Measurements from ENCODE around the gene BTK.
A peak's percentile ranks its signal among the peaks of the same experiment; 100 is the strongest.

The BTK gene

DNA sequence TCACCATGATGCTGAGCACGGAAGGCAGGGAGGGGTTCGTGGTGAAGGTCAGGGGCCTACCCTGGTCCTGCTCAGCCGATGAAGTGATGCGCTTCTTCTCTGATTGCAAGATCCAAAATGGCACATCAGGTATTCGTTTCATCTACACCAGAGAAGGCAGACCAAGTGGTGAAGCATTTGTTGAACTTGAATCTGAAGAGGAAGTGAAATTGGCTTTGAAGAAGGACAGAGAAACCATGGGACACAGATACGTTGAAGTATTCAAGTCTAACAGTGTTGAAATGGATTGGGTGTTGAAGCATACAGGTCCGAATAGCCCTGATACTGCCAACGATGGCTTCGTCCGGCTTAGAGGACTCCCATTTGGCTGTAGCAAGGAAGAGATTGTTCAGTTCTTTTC is 26.0 kb upstream of the BTK start:
- DNase-seq (ENCODE audit: low read depth in 1 of 2, low spot score in 1 of 2): no peak
- TF ChIP-seq GABPA (IDR thresholded peaks at IDR 0.05; ENCODE audit: low read depth) (no peak), SPI1 (IDR thresholded peaks at IDR 0.05; ENCODE audit: borderline replicate concordance, low read depth) (no peak), POLR2AphosphoS5 (IDR thresholded peaks at IDR 0.05; ENCODE audit: low read depth) (no peak)
- TF ChIP-seq, protein P1, sequence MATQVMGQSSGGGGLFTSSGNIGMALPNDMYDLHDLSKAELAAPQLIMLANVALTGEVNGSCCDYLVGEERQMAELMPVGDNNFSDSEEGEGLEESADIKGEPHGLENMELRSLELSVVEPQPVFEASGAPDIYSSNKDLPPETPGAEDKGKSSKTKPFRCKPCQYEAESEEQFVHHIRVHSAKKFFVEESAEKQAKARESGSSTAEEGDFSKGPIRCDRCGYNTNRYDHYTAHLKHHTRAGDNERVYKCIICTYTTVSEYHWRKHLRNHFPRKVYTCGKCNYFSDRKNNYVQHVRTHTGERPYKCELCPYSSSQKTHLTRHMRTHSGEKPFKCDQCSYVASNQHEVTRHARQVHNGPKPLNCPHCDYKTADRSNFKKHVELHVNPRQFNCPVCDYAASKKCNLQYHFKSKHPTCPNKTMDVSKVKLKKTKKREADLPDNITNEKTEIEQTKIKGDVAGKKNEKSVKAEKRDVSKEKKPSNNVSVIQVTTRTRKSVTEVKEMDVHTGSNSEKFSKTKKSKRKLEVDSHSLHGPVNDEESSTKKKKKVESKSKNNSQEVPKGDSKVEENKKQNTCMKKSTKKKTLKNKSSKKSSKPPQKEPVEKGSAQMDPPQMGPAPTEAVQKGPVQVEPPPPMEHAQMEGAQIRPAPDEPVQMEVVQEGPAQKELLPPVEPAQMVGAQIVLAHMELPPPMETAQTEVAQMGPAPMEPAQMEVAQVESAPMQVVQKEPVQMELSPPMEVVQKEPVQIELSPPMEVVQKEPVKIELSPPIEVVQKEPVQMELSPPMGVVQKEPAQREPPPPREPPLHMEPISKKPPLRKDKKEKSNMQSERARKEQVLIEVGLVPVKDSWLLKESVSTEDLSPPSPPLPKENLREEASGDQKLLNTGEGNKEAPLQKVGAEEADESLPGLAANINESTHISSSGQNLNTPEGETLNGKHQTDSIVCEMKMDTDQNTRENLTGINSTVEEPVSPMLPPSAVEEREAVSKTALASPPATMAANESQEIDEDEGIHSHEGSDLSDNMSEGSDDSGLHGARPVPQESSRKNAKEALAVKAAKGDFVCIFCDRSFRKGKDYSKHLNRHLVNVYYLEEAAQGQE (IDR thresholded peaks at IDR 0.05; ENCODE audit: insufficient replicate concordance, low read depth): no peak
- TF ChIP-seq, protein P2, sequence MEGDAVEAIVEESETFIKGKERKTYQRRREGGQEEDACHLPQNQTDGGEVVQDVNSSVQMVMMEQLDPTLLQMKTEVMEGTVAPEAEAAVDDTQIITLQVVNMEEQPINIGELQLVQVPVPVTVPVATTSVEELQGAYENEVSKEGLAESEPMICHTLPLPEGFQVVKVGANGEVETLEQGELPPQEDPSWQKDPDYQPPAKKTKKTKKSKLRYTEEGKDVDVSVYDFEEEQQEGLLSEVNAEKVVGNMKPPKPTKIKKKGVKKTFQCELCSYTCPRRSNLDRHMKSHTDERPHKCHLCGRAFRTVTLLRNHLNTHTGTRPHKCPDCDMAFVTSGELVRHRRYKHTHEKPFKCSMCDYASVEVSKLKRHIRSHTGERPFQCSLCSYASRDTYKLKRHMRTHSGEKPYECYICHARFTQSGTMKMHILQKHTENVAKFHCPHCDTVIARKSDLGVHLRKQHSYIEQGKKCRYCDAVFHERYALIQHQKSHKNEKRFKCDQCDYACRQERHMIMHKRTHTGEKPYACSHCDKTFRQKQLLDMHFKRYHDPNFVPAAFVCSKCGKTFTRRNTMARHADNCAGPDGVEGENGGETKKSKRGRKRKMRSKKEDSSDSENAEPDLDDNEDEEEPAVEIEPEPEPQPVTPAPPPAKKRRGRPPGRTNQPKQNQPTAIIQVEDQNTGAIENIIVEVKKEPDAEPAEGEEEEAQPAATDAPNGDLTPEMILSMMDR (IDR thresholded peaks at IDR 0.05; ENCODE audit: insufficient read depth, low read length): no peak
- Histone ChIP-seq H3K4me3 (replicated peaks; ENCODE audit: insufficient read depth, low read length) (no peak overlapping the region), H3K27ac (replicated peaks) (no peak overlapping the region), H3K27me3 (ENCODE audit: insufficient read depth, poor library complexity, severe bottlenecking) (no peaks in the 10 kb centered on the region)

DNA sequence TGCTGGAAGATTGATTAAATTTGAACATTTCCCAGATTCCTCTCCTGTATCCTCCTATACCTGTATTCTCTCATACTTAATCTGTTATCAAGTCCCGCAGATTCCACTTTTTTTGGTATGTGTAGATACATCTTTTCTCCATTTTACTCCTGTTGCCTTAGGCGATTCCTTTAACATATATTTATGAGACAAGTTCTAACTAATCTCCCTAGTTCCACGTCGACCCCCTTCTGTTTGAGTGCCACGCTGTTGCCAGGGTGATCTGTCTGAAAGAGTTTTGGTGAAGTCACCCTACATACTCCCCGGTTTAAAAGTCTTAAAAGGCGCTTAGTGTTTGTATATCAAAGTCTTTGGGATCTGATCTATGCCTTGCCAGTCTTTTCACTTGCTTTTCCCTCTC is 24.5 kb upstream of the BTK start:
- Histone ChIP-seq H3K27ac (replicated peaks) (no peak overlapping the region), H3K27me3 (ENCODE audit: insufficient read depth, poor library complexity, severe bottlenecking) (no peaks in the 10 kb centered on the region), H3K4me3 (replicated peaks; ENCODE audit: insufficient read depth, low read length) (no peak overlapping the region)
- no peak for DNase-seq (ENCODE audit: low read depth in 1 of 2, low spot score in 1 of 2)
- TF ChIP-seq, protein P2 (IDR thresholded peaks at IDR 0.05; ENCODE audit: insufficient read depth, low read length): no peak
- TF ChIP-seq SPI1 (IDR thresholded peaks at IDR 0.05; ENCODE audit: borderline replicate concordance, low read depth): no peak
- TF ChIP-seq POLR2AphosphoS5 (IDR thresholded peaks at IDR 0.05; ENCODE audit: low read depth): no peak
- TF ChIP-seq, protein P1 (IDR thresholded peaks at IDR 0.05; ENCODE audit: insufficient replicate concordance, low read depth): no peak
- TF ChIP-seq GABPA (IDR thresholded peaks at IDR 0.05; ENCODE audit: low read depth): no peak

DNA sequence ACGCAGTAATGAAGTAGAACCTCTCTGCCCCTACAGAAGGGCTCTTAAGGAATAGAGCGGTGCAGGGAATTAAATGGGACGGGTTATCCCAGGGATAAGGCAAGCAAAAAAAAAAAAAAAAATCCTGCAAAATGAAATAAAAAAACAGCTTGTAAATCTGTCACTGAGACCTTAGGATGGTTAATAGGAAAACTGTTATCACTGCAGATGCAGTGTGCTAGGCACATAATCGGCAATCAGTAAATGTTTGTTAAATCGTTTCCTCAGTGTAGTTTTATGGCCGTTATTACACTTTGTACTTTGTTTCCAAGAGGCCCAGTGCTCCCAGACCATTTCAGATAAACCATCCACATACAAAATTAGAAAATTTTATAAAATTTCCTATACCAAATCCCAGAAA is 23.1 kb upstream of the BTK start:
- TF ChIP-seq, protein P1 (IDR thresholded peaks at IDR 0.05; ENCODE audit: insufficient replicate concordance, low read depth): no peak
- no peak for TF ChIP-seq SPI1 (IDR thresholded peaks at IDR 0.05; ENCODE audit: borderline replicate concordance, low read depth)
- no peak for TF ChIP-seq POLR2AphosphoS5 (IDR thresholded peaks at IDR 0.05; ENCODE audit: low read depth)
- no peak for TF ChIP-seq GABPA (IDR thresholded peaks at IDR 0.05; ENCODE audit: low read depth)
- DNase-seq (ENCODE audit: low read depth in 1 of 2, low spot score in 1 of 2): no peak
- Histone ChIP-seq H3K27ac (replicated peaks) (peak overlapping the region; percentile 96), H3K27me3 (ENCODE audit: insufficient read depth, poor library complexity, severe bottlenecking) (no peaks in the 10 kb centered on the region), H3K4me3 (replicated peaks; ENCODE audit: insufficient read depth, low read length) (peak overlapping the region; percentile 58)

DNA sequence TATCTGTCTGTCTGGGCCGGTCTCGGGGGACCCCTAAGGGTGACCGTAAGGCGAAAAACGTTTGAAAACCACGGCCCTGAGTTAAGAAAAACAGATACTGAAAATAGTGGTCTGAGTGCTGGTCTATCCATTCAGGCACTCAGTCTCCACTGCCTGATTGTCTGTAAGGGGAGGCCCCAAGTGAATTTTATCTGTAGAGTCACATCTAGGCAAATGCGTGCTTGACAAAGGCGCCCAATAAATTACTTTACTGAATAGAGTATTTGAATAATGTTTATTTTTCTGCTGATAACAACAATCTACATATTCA is 22.5 kb upstream of the BTK start:
- Histone ChIP-seq H3K27me3 (ENCODE audit: insufficient read depth, poor library complexity, severe bottlenecking) (no peaks in the 10 kb centered on the region), H3K27ac (replicated peaks) (peak overlapping the region; percentile 96), H3K4me3 (replicated peaks; ENCODE audit: insufficient read depth, low read length) (peak overlapping the region; percentile 58)
- no peak for DNase-seq (ENCODE audit: low read depth in 1 of 2, low spot score in 1 of 2)
- TF ChIP-seq, protein P2 (IDR thresholded peaks at IDR 0.05; ENCODE audit: insufficient read depth, low read length): no peak
- TF ChIP-seq, protein P1 (IDR thresholded peaks at IDR 0.05; ENCODE audit: insufficient replicate concordance, low read depth): no peak
- TF ChIP-seq GABPA (IDR thresholded peaks at IDR 0.05; ENCODE audit: low read depth) (no peak), POLR2AphosphoS5 (IDR thresholded peaks at IDR 0.05; ENCODE audit: low read depth) (0 out of 2 replicates have a peak, but pooled peaks have one; percentile 3), SPI1 (IDR thresholded peaks at IDR 0.05; ENCODE audit: borderline replicate concordance, low read depth) (no peak)
